Keratinocyte (primary cell): ENCODE measurements around the gene NCAM2. TPM values are rescaled to one million over a fixed set of nuclear protein-coding genes. Genes with fewer than 3 reads are reported as not detected.

Source experiments
- DNase-seq: peaks from one replicate; pipeline ENCODE4 v3.0.0-alpha.2; 2011; ENCODE audit warnings: low read depth, missing footprints, low spot score
- FAIRE-seq: peaks from 2 replicates; lab custom pipeline; 2011; peaks lifted over from hg19 to GRCh38; lab: Jason Lieb, UNC
- H2AFZ ChIP-seq: 2 replicates; pipeline ENCODE4 v1.6.0; 2012; ENCODE audit warnings: low read length, control low read depth, inconsistent platforms; ENCODE audit not compliant: control insufficient read depth
- H3K27ac ChIP-seq: 2 replicates; pipeline ENCODE4 v1.5.1; 2011; ENCODE audit warnings: low read length; ENCODE audit not compliant: control insufficient read depth, insufficient read depth
- H3K27me3 ChIP-seq: 3 replicates; pipeline ENCODE4 v1.6.0; 2011; ENCODE audit warnings: low read length; ENCODE audit not compliant: control insufficient read depth, insufficient read depth; ENCODE audit errors: extremely low read depth
- H3K36me3 ChIP-seq, 2 experiments: 2 replicates in 1 of 2; 3 replicates in 1 of 2; pipeline ENCODE4 v1.5.1; 2011; ENCODE audit warnings: low read length in 2 of 2, mild to moderate bottlenecking in 1 of 2; ENCODE audit not compliant: control insufficient read depth in 2 of 2, insufficient read depth in 2 of 2; ENCODE audit errors: extremely low read depth in 1 of 2
- H3K4me1 ChIP-seq: 3 replicates; pipeline ENCODE4 v1.5.1; 2011; ENCODE audit warnings: low read length; ENCODE audit not compliant: control insufficient read depth, insufficient read depth; ENCODE audit errors: extremely low read depth
- H3K4me2 ChIP-seq: 3 replicates; pipeline ENCODE4 v1.6.0; 2011; ENCODE audit warnings: low read depth, low read length; ENCODE audit not compliant: control insufficient read depth, insufficient read depth; ENCODE audit errors: extremely low read depth
- H3K4me3 ChIP-seq, 3 experiments: fragments of 200-600 bp in 1 of 3; sonication (generic) in 1 of 3; 2 replicates in 2 of 3; 3 replicates in 1 of 3; pipeline ENCODE4 v1.5.1; 2011 to 2016; ENCODE audit warnings: low read length in 3 of 3, mild to moderate bottlenecking in 3 of 3, control low read depth in 2 of 3, inconsistent platforms in 1 of 3, low read depth in 1 of 3, mixed read lengths in 1 of 3, mixed run types in 1 of 3, moderate library complexity in 1 of 3; ENCODE audit not compliant: control insufficient read depth in 2 of 3, insufficient read depth in 2 of 3; ENCODE audit errors: extremely low read depth in 1 of 3
- H3K79me2 ChIP-seq: 2 replicates; pipeline ENCODE4 v1.6.0; 2012; ENCODE audit warnings: low read length; ENCODE audit not compliant: control insufficient read depth, insufficient read depth
- H3K9ac ChIP-seq: 3 replicates; pipeline ENCODE4 v1.6.0; 2011; ENCODE audit warnings: low read length; ENCODE audit not compliant: control insufficient read depth, insufficient read depth; ENCODE audit errors: extremely low read depth
- H3K9me1 ChIP-seq: 3 replicates; pipeline ENCODE4 v1.6.0; 2011; ENCODE audit warnings: low read length; ENCODE audit not compliant: control insufficient read depth, insufficient read depth; ENCODE audit errors: extremely low read depth
- H3K9me3 ChIP-seq: 2 replicates; pipeline ENCODE4 v1.5.1; 2012; ENCODE audit warnings: low read depth, low read length; ENCODE audit not compliant: control insufficient read depth
- H4K20me1 ChIP-seq: 3 replicates; pipeline ENCODE4 v1.6.0; 2011; ENCODE audit warnings: low read length; ENCODE audit not compliant: control insufficient read depth, insufficient read depth; ENCODE audit errors: extremely low read depth
- CTCF ChIP-seq, 3 experiments: IDR thresholded peaks in 1 of 3; conservative IDR thresholded peaks in 1 of 3; optimal IDR thresholded peaks in 1 of 3; 2 replicates in 2 of 3; 3 replicates in 1 of 3; pipeline versions ENCODE3 to v1.5.1; 2011; ENCODE audit warnings: low read length in 3 of 3, mild to moderate bottlenecking in 3 of 3, moderate library complexity in 2 of 3, control low read depth in 1 of 3, inconsistent platforms in 1 of 3; ENCODE audit not compliant: insufficient read depth in 2 of 3; ENCODE audit errors: extremely low read depth in 1 of 3
- EZH2 ChIP-seq: IDR thresholded peaks from one replicate; pipeline ENCODE4 v1.6.1; 2012; ENCODE audit warnings: inconsistent platforms, mild to moderate bottlenecking, low read length, moderate library complexity
- dilution Hi-C: fragments of 300-500 bp; cut with MboI; formaldehyde crosslinking; loops from one replicate; pipeline ENCODE4 v1.7.0; 2020; ENCODE audit warnings: low sequenced_read_pairs; ENCODE audit not compliant: extremely low pct_ligation_motif_present
- polyA plus RNA-seq, 5 experiments: library from polyadenylated mRNA; depleted of rRNA in 3 of 5; stranded (reverse) in 3 of 5; stranded (forward) in 1 of 5; unstranded in 1 of 5; fragments of >200 nt; gene quantifications; 1 replicate in 1 of 5; 2 replicates in 3 of 5; 3 replicates in 1 of 5; pipeline versions ENCODE4 v1.2.1 to v1.2.3, GENCODE V29; 2011 to 2012; ENCODE audit warnings: missing spikeins in 2 of 5, low read depth in 1 of 5, low replicate concordance in 1 of 5

Gene NCAM2
- polyA plus RNA-seq, 1 donor (not counting 4 experiments of a cell fraction or from before 2014, with no cell fraction given): 0.16 TPM

- H2AFZ ChIP-seq: no peak overlapping the region
- H3K4me1 ChIP-seq: no peaks in the 10 kb centered on the region
- H3K79me2 ChIP-seq: no peaks in the 10 kb centered on the region
- H3K27ac ChIP-seq: no peak overlapping the region
- H3K9ac ChIP-seq: no peak overlapping the region
- H3K9me1 ChIP-seq: no peaks in the 10 kb centered on the region
- no peaks in the 10 kb centered on the region for H3K9me3 ChIP-seq
- H3K4me2 ChIP-seq: no peak overlapping the region
- H3K36me3 ChIP-seq: no peaks in the 10 kb centered on the region
- H3K4me3 ChIP-seq: no peak overlapping the region
- FAIRE-seq (no peak), DNase-seq (no peak)
- no peak for TF ChIP-seq EZH2
- TF ChIP-seq CTCF (optimal IDR thresholded peaks at IDR 0.05 in 1 of 3, IDR thresholded peaks at IDR 0.05 in 1 of 3, conservative IDR thresholded peaks at IDR 0.05 in 1 of 3; ENCODE audit: extremely low read depth in 1 of 3, insufficient read depth in 2 of 3, low read length in 3 of 3): no peak
- no peaks in the 10 kb centered on the region for H3K27me3 ChIP-seq
- dilution Hi-C loops: no loop called here
- no peaks in the 10 kb centered on the region for H4K20me1 ChIP-seq
These were observed 65.6 kb downstream of the NCAM2 start for GRCh38 chr21:21063828-21064227.

GRCh38 chr21:21064353-21064752 lies 66.1 kb downstream of the NCAM2 start:
- dilution Hi-C loops: no loop called here
- no peak for FAIRE-seq

More at GRCh38 chr21:21064353-21064752, 66.1 kb downstream of the NCAM2 start:
- no peaks in the 10 kb centered on the region for H3K9me3 ChIP-seq
- no peak for DNase-seq
- H3K9me1 ChIP-seq: no peaks in the 10 kb centered on the region
- no peak overlapping the region for H3K27ac ChIP-seq
- H2AFZ ChIP-seq: no peak overlapping the region
- no peak overlapping the region for H3K9ac ChIP-seq
- no peaks in the 10 kb centered on the region for H4K20me1 ChIP-seq
- no peaks in the 10 kb centered on the region for H3K4me1 ChIP-seq
- TF ChIP-seq EZH2: no peak
- no peak for TF ChIP-seq CTCF (optimal IDR thresholded peaks at IDR 0.05 in 1 of 3, IDR thresholded peaks at IDR 0.05 in 1 of 3, conservative IDR thresholded peaks at IDR 0.05 in 1 of 3; ENCODE audit: extremely low read depth in 1 of 3, insufficient read depth in 2 of 3, low read length in 3 of 3)
- no peaks in the 10 kb centered on the region for H3K27me3 ChIP-seq
- H3K36me3 ChIP-seq: no peaks in the 10 kb centered on the region
- no peak overlapping the region for H3K4me2 ChIP-seq
- no peaks in the 10 kb centered on the region for H3K79me2 ChIP-seq
- H3K4me3 ChIP-seq: no peak overlapping the region
